ENCODE data around the gene AGPAT3.

The AGPAT3 gene

GRCh38 chr21:43937891-43938309 lies 72.9 kb downstream of the AGPAT3 start:
- H3K27ac ChIP-seq (ENCODE audit: poor library complexity, severe bottlenecking) = no peak overlapping the region

GRCh38 chr21:43938751-43939442 lies 73.9 kb downstream of the AGPAT3 start:
- Histone ChIP-seq H3K27me3 (ENCODE audit: insufficient read depth, poor library complexity, severe bottlenecking) (no peaks in the 10 kb centered on the region), H3K27ac (ENCODE audit: poor library complexity, severe bottlenecking) (no peak overlapping the region), H3K4me3 (ENCODE audit: severe bottlenecking) (no peak overlapping the region), H3K36me3 (ENCODE audit: low read depth) (no peaks in the 10 kb centered on the region), H3K4me1 (ENCODE audit: insufficient read depth, poor library complexity, severe bottlenecking) (no peaks in the 10 kb centered on the region), H3K9me3 (ENCODE audit: severe bottlenecking) (no peaks in the 10 kb centered on the region)
- no peak for DNase-seq (ENCODE audit: low spot score)
- TF ChIP-seq CTCF (IDR thresholded peaks at IDR 0.05; ENCODE audit: poor library complexity, severe bottlenecking) = peak; percentile 76
- peak; percentile 79 for ATAC-seq (ENCODE audit: low read depth)

More at GRCh38 chr21:43937891-43938309, 72.9 kb downstream of the AGPAT3 start:
- H3K9me3 ChIP-seq (ENCODE audit: severe bottlenecking) = no peaks in the 10 kb centered on the region
- TF ChIP-seq CTCF (IDR thresholded peaks at IDR 0.05; ENCODE audit: poor library complexity, severe bottlenecking) = no peak
- DNase-seq (ENCODE audit: low spot score) (no peak), ATAC-seq (ENCODE audit: low read depth) (no peak)
- H3K4me3 ChIP-seq (ENCODE audit: severe bottlenecking) = no peak overlapping the region
- H3K4me1 ChIP-seq (ENCODE audit: insufficient read depth, poor library complexity, severe bottlenecking) = no peaks in the 10 kb centered on the region
- H3K36me3 ChIP-seq (ENCODE audit: low read depth) = no peaks in the 10 kb centered on the region
- H3K27me3 ChIP-seq (ENCODE audit: insufficient read depth, poor library complexity, severe bottlenecking) = no peaks in the 10 kb centered on the region

- no peak overlapping the region for H3K4me3 ChIP-seq (ENCODE audit: severe bottlenecking)
- peak; percentile 54 for TF ChIP-seq CTCF (IDR thresholded peaks at IDR 0.05; ENCODE audit: poor library complexity, severe bottlenecking)
- no peak; the same call in 2 of the 3 replicates for ATAC-seq (ENCODE audit: low read depth)
- no peaks in the 10 kb centered on the region for H3K27me3 ChIP-seq (ENCODE audit: insufficient read depth, poor library complexity, severe bottlenecking)
- H3K9me3 ChIP-seq (ENCODE audit: severe bottlenecking) = no peaks in the 10 kb centered on the region
- no peak overlapping the region for H3K27ac ChIP-seq (ENCODE audit: poor library complexity, severe bottlenecking)
- DNase-seq (ENCODE audit: low spot score) = peak; percentile 53
- no peaks in the 10 kb centered on the region for H3K36me3 ChIP-seq (ENCODE audit: low read depth)
- peaks cover 3% of the 10 kb centered on the region for H3K4me1 ChIP-seq (ENCODE audit: insufficient read depth, poor library complexity, severe bottlenecking)
Observed at GRCh38 chr21:43939443-43940328, 74.7 kb downstream of the AGPAT3 start.

- no peaks in the 10 kb centered on the region for H3K27me3 ChIP-seq (ENCODE audit: insufficient read depth, poor library complexity, severe bottlenecking)
- H3K4me3 ChIP-seq (ENCODE audit: severe bottlenecking) = no peak overlapping the region
- no peaks in the 10 kb centered on the region for H3K36me3 ChIP-seq (ENCODE audit: low read depth)
- H3K4me1 ChIP-seq (ENCODE audit: insufficient read depth, poor library complexity, severe bottlenecking) = peaks cover 3% of the 10 kb centered on the region
- H3K27ac ChIP-seq (ENCODE audit: poor library complexity, severe bottlenecking) = no peak overlapping the region
- H3K9me3 ChIP-seq (ENCODE audit: severe bottlenecking) = no peaks in the 10 kb centered on the region
- no peak for ATAC-seq (ENCODE audit: low read depth)
- DNase-seq (ENCODE audit: low spot score) = no peak
- no peak for TF ChIP-seq CTCF (IDR thresholded peaks at IDR 0.05; ENCODE audit: poor library complexity, severe bottlenecking)
Observed at GRCh38 chr21:43940329-43941050, 75.5 kb downstream of the AGPAT3 start.

Measured in RWPE2 (cell line).